ENCODE measurements around the gene NR4A1.
"Not testable (repeated sequence)": the region's sequence is repeated elsewhere in the genome, so short reads cannot be mapped to it uniquely, and the experiment has no call there.

NR4A1 gene

DNA sequence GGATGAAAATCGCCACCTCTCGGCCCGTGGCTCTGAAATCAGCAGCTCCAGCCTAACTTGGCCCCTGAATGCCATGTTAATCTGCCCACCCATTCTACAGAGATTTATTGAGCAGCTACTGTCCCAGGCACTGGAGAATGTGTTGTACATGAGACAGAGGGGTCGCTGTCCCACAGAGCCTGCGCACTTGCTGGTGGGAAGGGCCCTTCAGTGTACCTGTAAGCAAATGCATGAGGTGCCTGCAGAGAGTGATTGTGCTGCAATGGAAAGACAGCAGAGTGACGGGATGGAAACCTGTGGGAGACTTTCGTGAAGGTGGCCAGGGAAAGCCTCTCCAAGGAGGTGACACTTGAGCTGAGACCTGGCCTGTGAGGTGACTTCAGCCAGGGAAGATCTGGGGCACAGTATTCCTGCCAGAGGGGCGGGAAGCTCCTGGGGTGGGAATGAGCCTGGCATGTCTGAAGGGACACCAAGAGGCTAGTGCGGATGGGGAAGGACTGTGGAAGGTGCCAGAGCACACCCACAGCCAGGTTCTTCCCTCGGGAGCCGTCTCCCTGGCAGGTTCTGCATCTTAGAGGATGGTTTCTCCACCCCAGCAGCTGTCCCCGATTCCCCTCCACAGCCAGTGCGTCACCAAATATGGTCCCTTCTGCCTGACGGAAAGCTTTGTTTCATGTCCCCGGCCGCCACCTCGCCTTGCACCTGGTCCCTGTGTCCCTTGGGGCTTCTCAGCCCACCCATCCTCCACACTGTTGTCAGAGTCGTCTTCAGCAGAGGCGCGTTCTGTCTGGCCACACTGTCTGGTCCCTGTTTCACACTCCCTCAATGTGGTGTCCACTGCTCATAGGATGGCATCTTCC, 36.9 kb downstream of the NR4A1 start:
- DNase-seq (ENCODE audit: low read depth, low spot score): no peak
- no peak overlapping the region for H3K27ac ChIP-seq

GRCh38 chr12:52089491-52089890, 38.2 kb downstream of the NR4A1 start:
- H3K27ac ChIP-seq: no peak overlapping the region
- DNase-seq (ENCODE audit: low read depth, low spot score): no peak

GRCh38 chr12:52090291-52090690, 39.0 kb downstream of the NR4A1 start:
- H3K27ac ChIP-seq: no peak overlapping the region
- DNase-seq (ENCODE audit: low read depth, low spot score): no peak

GRCh38 chr12:52091061-52091460, 39.8 kb downstream of the NR4A1 start:
- no peak overlapping the region for H3K27ac ChIP-seq
- DNase-seq (ENCODE audit: low read depth, low spot score): no peak

GRCh38 chr12:52091869-52092268, 40.6 kb downstream of the NR4A1 start:
- no peak for DNase-seq (ENCODE audit: low read depth, low spot score)
- H3K27ac ChIP-seq: no peak overlapping the region

- DNase-seq (ENCODE audit: low read depth, low spot score): no peak
These were observed 42.1 kb downstream of the NR4A1 start for GRCh38 chr12:52093346-52093745.

GRCh38 chr12:52096332-52097044, 45.2 kb downstream of the NR4A1 start:
- no peak overlapping the region for H3K27ac ChIP-seq

More at GRCh38 chr12:52093346-52093745, 42.1 kb downstream of the NR4A1 start:
- H3K27ac ChIP-seq: no peak overlapping the region

GRCh38 chr12:52097045-52097666, 45.9 kb downstream of the NR4A1 start:
- H3K27ac ChIP-seq: no peak overlapping the region
- DNase-seq (ENCODE audit: low read depth, low spot score): no peak

More at GRCh38 chr12:52096332-52097044, 45.2 kb downstream of the NR4A1 start:
- DNase-seq (ENCODE audit: low read depth, low spot score): no peak

DNA sequence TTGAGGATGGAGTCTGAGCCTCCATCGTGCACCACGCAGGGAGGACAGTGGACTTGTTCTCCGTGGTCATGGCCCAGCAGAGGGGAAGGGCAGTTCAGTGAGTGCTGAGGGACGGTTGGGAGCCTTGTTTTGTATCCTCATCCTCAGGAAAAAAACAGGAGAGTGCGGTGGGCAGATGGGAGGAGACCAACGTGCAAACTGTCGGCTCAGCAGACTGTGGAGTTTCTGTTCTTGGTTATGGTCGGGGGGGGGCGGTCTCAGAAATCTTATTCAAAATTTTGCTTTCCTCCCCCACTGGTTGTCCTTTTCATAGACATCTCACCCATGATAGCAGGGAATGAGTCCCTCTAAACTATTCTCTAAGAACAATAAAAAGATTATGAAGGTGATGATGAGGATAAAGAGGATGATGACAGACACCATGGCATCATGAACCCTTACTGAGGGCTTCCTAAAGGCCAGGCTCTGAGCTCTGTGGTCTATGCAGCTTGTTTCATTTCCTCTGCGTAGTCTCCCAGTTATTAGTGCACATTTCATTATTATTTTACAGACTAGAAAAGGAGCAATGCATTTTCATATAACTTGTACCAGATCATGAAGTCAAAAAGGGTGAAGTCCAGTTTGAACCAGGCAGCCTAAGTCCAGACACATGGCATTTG, 53.3 kb downstream of the NR4A1 start:
- H3K27ac ChIP-seq; DNase-seq (ENCODE audit: low read depth, low spot score): not testable (repeated sequence)

Data from epithelial cell of prostate (primary cell).